ENCODE measurements around the gene SMOC2. TPM values are rescaled to one million over a fixed set of nuclear protein-coding genes. Genes with fewer than 3 reads are reported as not detected.

The SMOC2 gene
- total and polyA plus RNA-seq, 4 donors: 1.3 to 6.4 (median 4.6) TPM

DNA sequence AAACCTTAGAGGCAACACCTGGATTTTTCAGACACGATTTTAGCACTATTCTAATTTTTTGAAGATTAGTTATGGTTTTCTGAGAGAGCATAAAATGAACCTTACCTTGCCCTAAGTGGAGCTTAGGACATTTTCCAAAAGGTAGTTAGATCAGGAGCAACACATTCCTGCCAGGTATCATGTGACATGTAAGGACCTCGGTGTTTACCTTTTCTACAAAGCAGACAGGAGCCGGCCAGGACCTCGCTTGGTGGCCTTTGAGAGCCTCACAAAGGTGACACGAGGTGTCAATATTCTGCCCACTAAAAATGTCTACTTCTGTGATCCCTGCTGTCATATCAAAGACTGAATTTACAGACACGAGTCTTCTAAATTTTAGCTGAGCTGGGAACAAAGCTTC is 174.9 kb downstream of the SMOC2 start:
- no peak for DNase-seq
- Histone ChIP-seq H3K9me3 (ENCODE audit: control insufficient read depth in 4 of 4, insufficient read depth in 3 of 4, low read length in 3 of 4) (no peaks in the 10 kb centered on the region), H3K4me3 (no peak overlapping the region), H3K27me3 (ENCODE audit: control insufficient read depth in 3 of 3, insufficient read depth in 3 of 3, low read length in 2 of 3) (peaks cover 0 to 2% (median 0%) of the 10 kb centered on the region in 3 donors), H3K27ac (ENCODE audit: low read depth in 1 of 2, low read length in 1 of 2) (no peak overlapping the region), H3K36me3 (ENCODE audit: control insufficient read depth in 4 of 4, insufficient read depth in 4 of 4, low read length in 4 of 4) (no peaks in the 10 kb centered on the region), H3K9ac (ENCODE audit: insufficient read depth in 1 of 2, low read length in 2 of 2) (no peak overlapping the region), H3K4me1 (ENCODE audit: control insufficient read depth in 5 of 5, insufficient read depth in 5 of 5, low read length in 5 of 5) (peaks cover 0 to 4% (median 0%) of the 10 kb centered on the region in 5 donors)
- WGBS, 2 donors: 65 to 80% methylated on average over 6 of the region's 6 CpGs
- no peak for ATAC-seq (ENCODE audit: insufficient read depth, low FRiP score)
- no peak for TF ChIP-seq CTCF (IDR thresholded peaks at IDR 0.05; ENCODE audit: control extremely low read depth, extremely low read depth)

DNA sequence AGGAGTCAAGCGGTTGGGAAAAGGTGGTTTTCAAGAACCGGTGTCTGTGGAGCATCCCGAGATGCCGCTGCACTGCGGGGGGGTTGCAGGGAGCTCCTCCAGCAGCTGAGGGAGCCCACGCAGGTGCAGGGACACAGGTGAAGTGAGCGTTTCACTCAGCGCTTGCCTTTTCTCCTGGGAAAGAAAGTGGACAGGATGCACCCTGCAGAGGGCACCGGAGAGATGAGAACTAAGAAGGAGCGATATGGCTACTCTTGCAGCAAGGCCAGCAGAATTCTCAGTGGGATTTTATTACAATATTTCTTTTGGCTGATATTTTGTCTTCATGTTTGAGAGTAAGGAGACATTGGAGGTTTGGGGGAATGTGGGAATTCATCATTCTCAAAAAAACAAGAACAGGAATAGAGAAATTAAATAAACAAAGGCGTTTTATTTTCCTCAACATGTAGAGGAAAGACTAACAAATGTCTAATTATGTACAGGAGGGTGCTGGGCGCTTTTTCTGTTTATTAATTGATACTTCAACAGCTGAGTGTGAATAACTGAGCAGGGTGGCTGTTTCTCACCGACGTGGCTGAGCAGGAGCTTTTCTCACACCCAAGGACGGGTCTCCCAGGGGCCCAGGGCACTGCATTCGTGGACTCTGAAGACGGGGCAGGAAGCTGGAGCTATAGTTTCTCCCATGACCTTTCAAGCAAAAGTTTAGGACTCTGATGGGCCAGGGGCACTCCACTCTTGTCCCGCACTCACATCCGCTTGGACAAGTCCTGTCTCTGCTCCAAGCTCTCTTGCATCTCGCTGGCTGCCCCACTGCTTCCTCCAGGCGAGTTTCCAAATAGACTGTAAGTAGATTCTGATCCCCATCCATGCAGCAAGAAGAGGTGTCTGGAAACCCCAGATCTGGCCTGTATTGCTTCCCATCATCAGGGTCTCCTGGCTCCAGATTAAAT is 176.1 kb downstream of the SMOC2 start:
- DNase-seq (peak in 2 of 3 donors; percentile 29 to 50), ATAC-seq (ENCODE audit: insufficient read depth, low FRiP score) (no peak)
- Histone ChIP-seq H3K4me1 (ENCODE audit: control insufficient read depth in 5 of 5, insufficient read depth in 5 of 5, low read length in 5 of 5) (peaks cover 0 to 4% (median 0%) of the 10 kb centered on the region in 5 donors), H3K36me3 (ENCODE audit: control insufficient read depth in 4 of 4, insufficient read depth in 4 of 4, low read length in 4 of 4) (no peaks in the 10 kb centered on the region), H3K27me3 (ENCODE audit: control insufficient read depth in 3 of 3, insufficient read depth in 3 of 3, low read length in 2 of 3) (peaks cover 0 to 2% (median 0%) of the 10 kb centered on the region in 3 donors), H3K27ac (ENCODE audit: low read depth in 1 of 2, low read length in 1 of 2) (no peak overlapping the region), H3K9me3 (ENCODE audit: control insufficient read depth in 4 of 4, insufficient read depth in 3 of 4, low read length in 3 of 4) (no peaks in the 10 kb centered on the region), H3K9ac (ENCODE audit: insufficient read depth in 1 of 2, low read length in 2 of 2) (no peak overlapping the region), H3K4me3 (no peak overlapping the region)
- TF ChIP-seq CTCF (IDR thresholded peaks at IDR 0.05; ENCODE audit: control extremely low read depth, extremely low read depth): no peak
- WGBS, 2 donors: 77 to 78% methylated on average over 21 of the region's 21 CpGs

DNA sequence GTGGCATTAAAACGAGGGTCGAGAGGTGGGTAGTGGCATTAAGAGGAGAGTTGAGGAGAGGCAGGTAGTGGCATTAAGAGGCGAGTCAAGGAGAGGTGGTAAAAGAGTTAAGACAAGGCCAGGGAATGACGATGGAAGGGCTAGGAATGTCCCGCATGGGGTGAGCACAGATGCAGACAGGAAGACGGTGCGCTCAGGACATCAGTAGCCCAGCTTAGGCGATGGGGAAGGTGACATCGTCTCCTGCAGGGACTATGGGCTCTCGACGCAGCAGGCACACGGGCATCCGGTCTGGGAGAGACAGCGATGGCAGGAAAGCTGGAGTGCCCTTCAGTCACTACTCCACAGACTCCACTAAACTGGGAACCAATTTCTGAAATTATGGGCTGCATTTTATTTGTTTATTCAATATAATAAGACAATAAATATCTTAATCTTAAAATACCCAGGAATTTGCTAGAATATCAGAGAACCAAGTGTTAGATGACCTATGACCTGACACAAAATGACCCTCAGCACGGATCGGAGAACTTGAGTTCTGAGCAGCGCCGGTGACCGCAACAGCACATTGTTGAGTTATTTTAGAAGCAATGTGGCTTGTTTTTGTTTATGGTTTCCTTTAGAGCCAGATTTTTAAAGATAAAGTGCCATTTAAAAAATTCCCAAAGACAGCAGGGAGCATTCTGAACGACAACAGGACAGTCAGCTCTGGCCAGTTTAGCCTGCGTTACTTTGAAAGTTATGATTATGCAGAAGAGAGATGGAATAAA is 177.7 kb downstream of the SMOC2 start:
- 62 to 69% methylated on average over 21 of the region's 21 CpGs for WGBS, 2 donors
- Histone ChIP-seq H3K36me3 (ENCODE audit: control insufficient read depth in 4 of 4, insufficient read depth in 4 of 4, low read length in 4 of 4) (no peaks in the 10 kb centered on the region), H3K4me1 (ENCODE audit: control insufficient read depth in 5 of 5, insufficient read depth in 5 of 5, low read length in 5 of 5) (peaks cover 0 to 4% (median 0%) of the 10 kb centered on the region in 5 donors), H3K27me3 (ENCODE audit: control insufficient read depth in 3 of 3, insufficient read depth in 3 of 3, low read length in 2 of 3) (peaks cover 0 to 2% (median 0%) of the 10 kb centered on the region in 3 donors), H3K9ac (ENCODE audit: insufficient read depth in 1 of 2, low read length in 2 of 2) (no peak overlapping the region), H3K4me3 (no peak overlapping the region), H3K9me3 (ENCODE audit: control insufficient read depth in 4 of 4, insufficient read depth in 3 of 4, low read length in 3 of 4) (peaks cover 0 to 4% (median 0%) of the 10 kb centered on the region in 4 donors), H3K27ac (ENCODE audit: low read depth in 1 of 2, low read length in 1 of 2) (no peak overlapping the region)
- ATAC-seq (ENCODE audit: insufficient read depth, low FRiP score) (no peak), DNase-seq (no peak)
- no peak for TF ChIP-seq CTCF (IDR thresholded peaks at IDR 0.05; ENCODE audit: control extremely low read depth, extremely low read depth)

Data from lung (tissue), 12 donors.